HCT116 (cell line): ENCODE data around the gene CENPP. TPM values are rescaled to one million over a fixed set of nuclear protein-coding genes. Genes with fewer than 3 reads are reported as not detected.

ENCODE experiments used
- ATAC-seq: fragments of 200-7000 bp; cut with Tn5 transposase; 2 replicates; pipeline ENCODE4 v1.9.1; 2020; ENCODE audit warnings: mild to moderate bottlenecking, moderate library complexity
- BruUV-seq: library from RNA; stranded (reverse); fragments of 400-500 nt; replicated peaks from 2 replicates; lab custom pipeline; 2021; lab: Mats Ljungman, UMichigan
- CTCF ChIA-PET: fragments of 300-600 bp; sonication (Branson Sonifier 250); formaldehyde crosslinking; loops from one replicate; lab custom pipeline; 2021; ENCODE audit warnings: antibody characterized with exemption; lab: Charles Lee
- POLR2A ChIA-PET: fragments of 300-600, 350-600 bp; sonication (Branson Sonifier 250); formaldehyde crosslinking; loops from one replicate; lab custom pipeline; 2021; ENCODE audit warnings: antibody characterized with exemption; lab: Charles Lee
- RAD21 ChIA-PET, 2 experiments: fragments of 300-600 bp; sonication (Branson Sonifier 250); formaldehyde crosslinking; loops; one replicate each; lab custom pipeline; 2023; ENCODE audit warnings: low total read pairs in 2 of 2; ENCODE audit not compliant: uncharacterized antibody in 2 of 2, unreplicated experiment in 2 of 2, low non-redundant PET in 1 of 2; lab: Charles Lee
- DNase-seq: peaks from one replicate; pipeline ENCODE4 v3.0.0-alpha.2; 2010; ENCODE audit warnings: low read depth, low spot score
- H2AFZ ChIP-seq: fragments of 200-600 bp; shearing (Covaris generic), sonication (generic); 2 replicates; pipeline ENCODE4 v1.6.1; 2017; ENCODE audit warnings: low read depth, mixed run types, mixed read lengths, antibody characterized with exemption, low read length; ENCODE audit not compliant: poor library complexity, severe bottlenecking
- H3K27ac ChIP-seq: 2 replicates; pipeline ENCODE4 v1.5.1; 2012; ENCODE audit warnings: low read depth, low read length
- H3K27me3 ChIP-seq: fragments of 200-600 bp; sonication (generic); 2 replicates; pipeline ENCODE4 v1.6.1; 2016; ENCODE audit warnings: mixed run types, low read length, mixed read lengths; ENCODE audit not compliant: insufficient read depth
- H3K36me3 ChIP-seq, 2 experiments: fragments of 200-500 bp in 1 of 2; fragments of 200-600 bp in 1 of 2; sonication (Bioruptor generic) in 1 of 2; sonication (generic) in 1 of 2; 2 replicates each; pipeline versions ENCODE4 v1.5.1 to v1.6.1; 2014 to 2016; ENCODE audit warnings: low read length in 2 of 2, inconsistent platforms in 1 of 2, mixed read lengths in 1 of 2, mixed run types in 1 of 2; ENCODE audit not compliant: insufficient read depth in 2 of 2, control insufficient read depth in 1 of 2
- H3K4me1 ChIP-seq, 2 experiments: fragments of 200-600 bp in 1 of 2; sonication (generic) in 1 of 2; 2 replicates each; pipeline versions ENCODE4 v1.5.1 to v1.6.1; 2012 to 2017; ENCODE audit warnings: low read length in 2 of 2, inconsistent platforms in 1 of 2, mild to moderate bottlenecking in 1 of 2, mixed read lengths in 1 of 2, mixed run types in 1 of 2, moderate library complexity in 1 of 2; ENCODE audit not compliant: insufficient read depth in 2 of 2, control insufficient read depth in 1 of 2
- H3K4me2 ChIP-seq: fragments of 200-600 bp; sonication (generic); 2 replicates; pipeline ENCODE4 v1.6.1; 2017; ENCODE audit warnings: mixed run types, low read length, mixed read lengths
- H3K4me3 ChIP-seq, 2 experiments: fragments of 200-600 bp in 1 of 2; sonication (generic) in 1 of 2; replicated peaks in 1 of 2; 2 replicates each; pipeline ENCODE4 v1.5.1; 2011 to 2016; ENCODE audit warnings: low read length in 2 of 2, control low read depth in 1 of 2, low read depth in 1 of 2, mild to moderate bottlenecking in 1 of 2, mixed read lengths in 1 of 2, mixed run types in 1 of 2
- H3K79me2 ChIP-seq: fragments of 200-600 bp; sonication (generic); 2 replicates; pipeline ENCODE4 v1.6.1; 2017; ENCODE audit warnings: mild to moderate bottlenecking, mixed run types, low read length, moderate library complexity, mixed read lengths; ENCODE audit not compliant: insufficient read depth
- H3K9ac ChIP-seq: fragments of 200-600 bp; sonication (generic); 2 replicates; pipeline ENCODE4 v1.6.1; 2016; ENCODE audit warnings: low read length, mixed read lengths
- H3K9me2 ChIP-seq: fragments of 200-600 bp; sonication (generic), shearing (Covaris generic); 2 replicates; pipeline ENCODE4 v1.6.1; 2017; ENCODE audit warnings: mixed run types, mild to moderate bottlenecking, moderate library complexity; ENCODE audit not compliant: insufficient read depth
- H3K9me3 ChIP-seq, 2 experiments: fragments of 200-500 bp in 1 of 2; fragments of 200-600 bp in 1 of 2; sonication (Bioruptor generic) in 1 of 2; sonication (generic) in 1 of 2; 2 replicates each; pipeline ENCODE4 v1.6.1; 2014 to 2017; ENCODE audit warnings: low read length in 2 of 2, mixed read lengths in 2 of 2, inconsistent platforms in 1 of 2, low read depth in 1 of 2, mild to moderate bottlenecking in 1 of 2, mixed run types in 1 of 2, moderate library complexity in 1 of 2; ENCODE audit not compliant: control insufficient read depth in 1 of 2, insufficient read depth in 1 of 2
- H4K20me1 ChIP-seq: fragments of 200-600 bp; sonication (generic), shearing (Covaris generic); 2 replicates; pipeline ENCODE4 v1.6.1; 2017; ENCODE audit warnings: mixed run types, mild to moderate bottlenecking, moderate library complexity; ENCODE audit not compliant: insufficient read depth
- POLR2AphosphoS5 ChIP-seq: IDR thresholded peaks from 2 replicates; pipeline ENCODE4 v1.6.1; 2011; ENCODE audit warnings: mild to moderate bottlenecking, low read depth, low read length, moderate library complexity
- TCF7L2 ChIP-seq: IDR thresholded peaks from 2 replicates; pipeline ENCODE4 v1.7.0; 2011; ENCODE audit warnings: borderline replicate concordance, inconsistent platforms; ENCODE audit not compliant: insufficient read depth, insufficient read length; ENCODE audit errors: extremely low read depth
- intact Hi-C: fragments of 100-400 bp; cut with micrococcal nuclease; formaldehyde crosslinking; loops from 2 replicates; pipeline ENCODE4 v1.10.0; 2022
- total RNA-seq: library from RNA; stranded (reverse); gene quantifications from one replicate; pipeline ENCODE4 v1.2.1, GENCODE V29; 2021; ENCODE audit not compliant: unreplicated experiment
- TF ChIP-seq, protein P1 (sequence below), 3 experiments: fragments of 200-600 bp in 1 of 3; sonication (generic) in 1 of 3; IDR thresholded peaks in 2 of 3; conservative IDR thresholded peaks in 1 of 3; 2 replicates each; pipeline ENCODE4 v1.5.1; 2012 to 2017; ENCODE audit warnings: low read depth in 2 of 3, low read length in 2 of 3, antibody characterized with exemption in 1 of 3, borderline replicate concordance in 1 of 3, control low read depth in 1 of 3, mild to moderate bottlenecking in 1 of 3, mixed read lengths in 1 of 3, mixed run types in 1 of 3, moderate library complexity in 1 of 3; ENCODE audit not compliant: insufficient read depth in 1 of 3
- TF ChIP-seq, protein P2 (sequence below): IDR thresholded peaks from 2 replicates; pipeline ENCODE4 v1.6.1; 2012

The CENPP gene
- total RNA-seq, 1 experiment from 2014 or later, result 7.0 TPM

DNA sequence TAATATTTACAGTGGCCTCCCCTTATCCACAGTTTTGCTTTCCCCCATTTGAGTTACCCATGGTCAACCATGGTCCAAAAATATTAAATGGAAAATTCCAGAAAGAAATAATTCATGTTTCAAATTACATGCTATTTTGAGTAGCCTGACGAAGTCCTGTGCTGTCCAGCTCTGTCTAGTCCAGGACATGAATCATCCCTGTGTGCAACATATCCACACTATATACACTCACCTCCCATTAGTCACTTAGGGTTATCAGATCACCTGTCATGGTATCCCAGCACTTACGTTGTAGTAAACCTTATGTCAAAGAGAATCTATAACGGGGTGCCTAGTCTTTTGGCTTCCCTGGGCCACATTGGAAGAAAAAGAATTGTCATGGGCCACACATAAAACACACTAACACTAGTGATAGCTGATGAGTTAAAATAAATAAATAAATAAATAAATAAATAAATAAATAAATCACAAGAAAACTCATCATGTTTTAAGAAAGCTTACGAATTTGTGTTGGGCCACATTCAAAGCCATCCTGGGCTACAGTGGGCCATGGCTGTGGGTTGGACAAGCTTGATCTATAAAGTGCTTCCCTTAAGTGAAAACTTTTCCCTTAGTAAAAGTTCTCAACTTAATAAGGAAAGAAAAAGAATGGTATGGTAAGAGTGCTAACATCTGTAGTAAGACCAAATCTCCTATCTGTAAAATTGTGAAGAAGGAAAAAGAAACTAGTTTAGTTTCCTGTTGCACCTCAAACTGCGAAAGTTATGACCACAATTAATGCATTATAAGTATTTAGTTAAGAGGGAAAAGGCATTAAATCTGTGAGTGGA is 114.4 kb downstream of the CENPP start:
- H3K79me2 ChIP-seq, result no peaks in the 10 kb centered on the region
- H3K36me3 ChIP-seq, result no peaks in the 10 kb centered on the region
- no peaks in the 10 kb centered on the region for H3K9me3 ChIP-seq
- ChIA-PET CTCF (interaction anchor here (2.1 to 2.4 kb wide), 2 partner anchors 112 to 301 kb away, joined by 19 to 24 read pairs; no protein-coding TSS in a partner anchor), POLR2A (no interaction called here), RAD21 (no interaction called here)
- DNase-seq (no peak), ATAC-seq (no peak)
- H3K4me1 ChIP-seq, result no peaks in the 10 kb centered on the region
- no peak overlapping the region for H3K4me2 ChIP-seq
- no peak overlapping the region for H3K9ac ChIP-seq
- intact Hi-C loops, result loop anchor here (2.0 to 5.0 kb wide), 2 partner anchors 111 to 303 kb away; no protein-coding TSS in a partner anchor
- H3K27me3 ChIP-seq, result no peaks in the 10 kb centered on the region
- TF ChIP-seq, protein P1, sequence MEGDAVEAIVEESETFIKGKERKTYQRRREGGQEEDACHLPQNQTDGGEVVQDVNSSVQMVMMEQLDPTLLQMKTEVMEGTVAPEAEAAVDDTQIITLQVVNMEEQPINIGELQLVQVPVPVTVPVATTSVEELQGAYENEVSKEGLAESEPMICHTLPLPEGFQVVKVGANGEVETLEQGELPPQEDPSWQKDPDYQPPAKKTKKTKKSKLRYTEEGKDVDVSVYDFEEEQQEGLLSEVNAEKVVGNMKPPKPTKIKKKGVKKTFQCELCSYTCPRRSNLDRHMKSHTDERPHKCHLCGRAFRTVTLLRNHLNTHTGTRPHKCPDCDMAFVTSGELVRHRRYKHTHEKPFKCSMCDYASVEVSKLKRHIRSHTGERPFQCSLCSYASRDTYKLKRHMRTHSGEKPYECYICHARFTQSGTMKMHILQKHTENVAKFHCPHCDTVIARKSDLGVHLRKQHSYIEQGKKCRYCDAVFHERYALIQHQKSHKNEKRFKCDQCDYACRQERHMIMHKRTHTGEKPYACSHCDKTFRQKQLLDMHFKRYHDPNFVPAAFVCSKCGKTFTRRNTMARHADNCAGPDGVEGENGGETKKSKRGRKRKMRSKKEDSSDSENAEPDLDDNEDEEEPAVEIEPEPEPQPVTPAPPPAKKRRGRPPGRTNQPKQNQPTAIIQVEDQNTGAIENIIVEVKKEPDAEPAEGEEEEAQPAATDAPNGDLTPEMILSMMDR (IDR thresholded peaks at IDR 0.05 in 2 of 3, conservative IDR thresholded peaks at IDR 0.05 in 1 of 3; ENCODE audit: borderline replicate concordance in 1 of 3, insufficient read depth in 1 of 3, low read depth in 2 of 3, low read length in 2 of 3), result no peak
- no peak for TF ChIP-seq TCF7L2
- TF ChIP-seq, all 23 proteins: peak for 0
- no TSS peak for BruUV-seq
- no peak overlapping the region for H2AFZ ChIP-seq
- H3K27ac ChIP-seq, result no peak overlapping the region
- no peak overlapping the region for H3K4me3 ChIP-seq
- no peaks in the 10 kb centered on the region for H3K9me2 ChIP-seq
- no peaks in the 10 kb centered on the region for H4K20me1 ChIP-seq

DNA sequence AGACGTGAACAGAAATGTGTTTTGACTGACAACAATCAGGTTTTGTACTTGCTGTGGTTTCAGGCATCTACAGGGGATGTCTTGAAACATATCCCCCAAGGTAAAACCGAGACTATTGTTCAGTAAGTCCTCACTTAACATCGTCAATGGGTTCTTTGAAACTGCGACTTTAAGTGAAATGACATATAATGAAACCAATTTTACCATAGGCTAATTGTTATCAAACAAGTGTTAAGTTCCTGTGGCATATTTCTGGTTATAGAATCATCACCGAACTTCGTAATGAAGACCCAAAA is 114.9 kb downstream of the CENPP start:
- Histone ChIP-seq H2AFZ (no peak overlapping the region), H3K79me2 (no peaks in the 10 kb centered on the region), H3K9me3 (no peaks in the 10 kb centered on the region), H3K4me3 (no peak overlapping the region), H3K27ac (no peak overlapping the region), H3K4me1 (no peaks in the 10 kb centered on the region), H3K4me2 (no peak overlapping the region), H3K36me3 (no peaks in the 10 kb centered on the region), H3K9me2 (no peaks in the 10 kb centered on the region), H3K27me3 (no peaks in the 10 kb centered on the region), H4K20me1 (no peaks in the 10 kb centered on the region), H3K9ac (no peak overlapping the region)
- ChIA-PET RAD21 (no interaction called here), CTCF (interaction anchor here (2.1 to 2.4 kb wide), 2 partner anchors 112 to 301 kb away, joined by 19 to 24 read pairs; no protein-coding TSS in a partner anchor), POLR2A (no interaction called here)
- intact Hi-C loops, result no loop called here
- no peak for ATAC-seq
- TF ChIP-seq POLR2AphosphoS5, result no peak
- TF ChIP-seq, protein P2, sequence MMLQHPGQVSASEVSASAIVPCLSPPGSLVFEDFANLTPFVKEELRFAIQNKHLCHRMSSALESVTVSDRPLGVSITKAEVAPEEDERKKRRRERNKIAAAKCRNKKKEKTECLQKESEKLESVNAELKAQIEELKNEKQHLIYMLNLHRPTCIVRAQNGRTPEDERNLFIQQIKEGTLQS, result no peak
- no peak for DNase-seq
- no TSS peak for BruUV-seq
